ENCODE results near the gene GAGE12J. TPM values are rescaled to one million over a fixed set of nuclear protein-coding genes. Genes with fewer than 3 reads are reported as not detected.
"Not testable (repeated sequence)": the region's sequence is repeated elsewhere in the genome, so short reads cannot be mapped to it uniquely, and the experiment has no call there.

The GAGE12J gene
- polyA plus RNA-seq, 1 donor (not counting 4 experiments of a cell fraction or from before 2014, with no cell fraction given): not detected

- FAIRE-seq (no peak), DNase-seq (ENCODE audit: low read depth, low spot score) (no peak)
- no peaks in the 10 kb centered on the region for H4K20me1 ChIP-seq (ENCODE audit: control insufficient read depth, extremely low read depth, insufficient read depth, low read length)
- no peak overlapping the region for H3K9ac ChIP-seq (ENCODE audit: control insufficient read depth, extremely low read depth, insufficient read depth, low read length)
- no peaks in the 10 kb centered on the region for H3K9me1 ChIP-seq (ENCODE audit: control insufficient read depth, extremely low read depth, insufficient read depth, low read length)
- H3K4me2 ChIP-seq (ENCODE audit: control insufficient read depth, extremely low read depth, insufficient read depth, low read depth, low read length): no peak overlapping the region
- no peaks in the 10 kb centered on the region for H3K27me3 ChIP-seq (ENCODE audit: control insufficient read depth, extremely low read depth, insufficient read depth, low read length)
- H3K27ac ChIP-seq (ENCODE audit: control insufficient read depth, insufficient read depth, low read length): no peak overlapping the region
- no peaks in the 10 kb centered on the region for H3K9me3 ChIP-seq (ENCODE audit: control insufficient read depth, low read depth, low read length)
- no peak overlapping the region for H3K4me3 ChIP-seq (ENCODE audit: control insufficient read depth in 2 of 3, extremely low read depth in 1 of 3, insufficient read depth in 2 of 3, low read depth in 1 of 3, low read length in 3 of 3)
- H3K4me1 ChIP-seq (ENCODE audit: control insufficient read depth, extremely low read depth, insufficient read depth, low read length): no peaks in the 10 kb centered on the region
- H3K36me3 ChIP-seq (ENCODE audit: control insufficient read depth in 2 of 2, extremely low read depth in 1 of 2, insufficient read depth in 2 of 2, low read length in 2 of 2): no peaks in the 10 kb centered on the region
- TF ChIP-seq CTCF (optimal IDR thresholded peaks at IDR 0.05 in 1 of 3, IDR thresholded peaks at IDR 0.05 in 1 of 3, conservative IDR thresholded peaks at IDR 0.05 in 1 of 3; ENCODE audit: extremely low read depth in 1 of 3, insufficient read depth in 2 of 3, low read length in 3 of 3) (no peak), EZH2 (IDR thresholded peaks at IDR 0.05; ENCODE audit: low read length) (no peak)
- no peak overlapping the region for H2AFZ ChIP-seq (ENCODE audit: control insufficient read depth, low read length)
- dilution Hi-C loops (cut with MboI; ENCODE audit: extremely low pct_ligation_motif_present, low sequenced_read_pairs): no loop called here
- H3K79me2 ChIP-seq (ENCODE audit: control insufficient read depth, insufficient read depth, low read length): no peaks in the 10 kb centered on the region
These were observed 21.1 kb upstream of the GAGE12J start for GRCh38 chrX:49300703-49301102.

- dilution Hi-C loops (cut with MboI; ENCODE audit: extremely low pct_ligation_motif_present, low sequenced_read_pairs): no loop called here
- Histone ChIP-seq H3K9me1 (ENCODE audit: control insufficient read depth, extremely low read depth, insufficient read depth, low read length) (no peaks in the 10 kb centered on the region), H3K36me3 (ENCODE audit: control insufficient read depth in 2 of 2, extremely low read depth in 1 of 2, insufficient read depth in 2 of 2, low read length in 2 of 2) (no peaks in the 10 kb centered on the region), H3K79me2 (ENCODE audit: control insufficient read depth, insufficient read depth, low read length) (no peaks in the 10 kb centered on the region), H3K4me1 (ENCODE audit: control insufficient read depth, extremely low read depth, insufficient read depth, low read length) (no peaks in the 10 kb centered on the region), H3K27ac (ENCODE audit: control insufficient read depth, insufficient read depth, low read length) (no peak within 1 kb of the TSS), H2AFZ (ENCODE audit: control insufficient read depth, low read length) (no peak within 1 kb of the TSS), H3K27me3 (ENCODE audit: control insufficient read depth, extremely low read depth, insufficient read depth, low read length) (no peaks in the 10 kb centered on the region), H3K4me2 (ENCODE audit: control insufficient read depth, extremely low read depth, insufficient read depth, low read depth, low read length) (no peak within 1 kb of the TSS), H3K9me3 (ENCODE audit: control insufficient read depth, low read depth, low read length) (no peaks in the 10 kb centered on the region), H3K9ac (ENCODE audit: control insufficient read depth, extremely low read depth, insufficient read depth, low read length) (no peak within 1 kb of the TSS), H4K20me1 (ENCODE audit: control insufficient read depth, extremely low read depth, insufficient read depth, low read length) (no peaks in the 10 kb centered on the region), H3K4me3 (ENCODE audit: control insufficient read depth in 2 of 3, extremely low read depth in 1 of 3, insufficient read depth in 2 of 3, low read depth in 1 of 3, low read length in 3 of 3) (no peak within 1 kb of the TSS)
- no peak for FAIRE-seq
- TF ChIP-seq EZH2 (IDR thresholded peaks at IDR 0.05; ENCODE audit: low read length) (no peak), CTCF (optimal IDR thresholded peaks at IDR 0.05 in 1 of 3, IDR thresholded peaks at IDR 0.05 in 1 of 3, conservative IDR thresholded peaks at IDR 0.05 in 1 of 3; ENCODE audit: extremely low read depth in 1 of 3, insufficient read depth in 2 of 3, low read length in 3 of 3) (no peak)
- DNase-seq (ENCODE audit: low read depth, low spot score): no peak
These were observed 18.5 kb upstream of the GAGE12J start, which contains the start of gene GAGE10 for GRCh38 chrX:49303346-49303745. TSS of gene GAGE10 (plus strand) at chrX:49303646. CDS start at chrX:49304860, 1,214 bp downstream.

GRCh38 chrX:49307775-49308174, 14.1 kb upstream of the GAGE12J start:
- H3K27me3 ChIP-seq (ENCODE audit: control insufficient read depth, extremely low read depth, insufficient read depth, low read length); H4K20me1 ChIP-seq (ENCODE audit: control insufficient read depth, extremely low read depth, insufficient read depth, low read length); H2AFZ ChIP-seq (ENCODE audit: control insufficient read depth, low read length); FAIRE-seq; H3K27ac ChIP-seq (ENCODE audit: control insufficient read depth, insufficient read depth, low read length); H3K4me3 ChIP-seq (ENCODE audit: control insufficient read depth in 2 of 3, extremely low read depth in 1 of 3, insufficient read depth in 2 of 3, low read depth in 1 of 3, low read length in 3 of 3); H3K4me2 ChIP-seq (ENCODE audit: control insufficient read depth, extremely low read depth, insufficient read depth, low read depth, low read length); DNase-seq (ENCODE audit: low read depth, low spot score); H3K9ac ChIP-seq (ENCODE audit: control insufficient read depth, extremely low read depth, insufficient read depth, low read length); H3K9me1 ChIP-seq (ENCODE audit: control insufficient read depth, extremely low read depth, insufficient read depth, low read length); H3K36me3 ChIP-seq (ENCODE audit: control insufficient read depth in 2 of 2, extremely low read depth in 1 of 2, insufficient read depth in 2 of 2, low read length in 2 of 2); H3K9me3 ChIP-seq (ENCODE audit: control insufficient read depth, low read depth, low read length); H3K79me2 ChIP-seq (ENCODE audit: control insufficient read depth, insufficient read depth, low read length); dilution Hi-C loops (cut with MboI; ENCODE audit: extremely low pct_ligation_motif_present, low sequenced_read_pairs): not testable (repeated sequence)
- H3K4me1 ChIP-seq (ENCODE audit: control insufficient read depth, extremely low read depth, insufficient read depth, low read length): peaks cover 11% of the 10 kb centered on the region

All from keratinocyte (primary cell).